Thoracic aorta (tissue), 2 donors: Measurements from ENCODE around the gene CHCHD5. TPM values are rescaled to one million over a fixed set of nuclear protein-coding genes. Genes with fewer than 3 reads are reported as not detected.

Experiments used
- ATAC-seq: fragments of 150-250 bp; one replicate; pipeline ENCODE4 v1.8.0; 2017; ENCODE audit warnings: low read depth; ENCODE audit not compliant: insufficient number of reproducible peaks, low FRiP score
- DNase-seq: peaks from one replicate; pipeline ENCODE4 v3.0.0-alpha.2; 2020; ENCODE audit warnings: low spot score
- H3K27ac ChIP-seq, 2 donors: fragments of 200-600 bp; sonication (generic); 1 replicate in 1 of 2; 2 replicates in 1 of 2; pipeline ENCODE4 v1.5.1; 2016; ENCODE audit warnings: mild to moderate bottlenecking in 2 of 2, moderate library complexity in 2 of 2
- H3K27me3 ChIP-seq: fragments of 200-600 bp; sonication (generic); replicated peaks from 2 replicates; pipeline ENCODE4 v1.6.0; 2016; ENCODE audit warnings: mild to moderate bottlenecking; ENCODE audit not compliant: insufficient read depth
- H3K36me3 ChIP-seq: fragments of 200-600 bp; sonication (generic); one replicate; pipeline ENCODE4 v1.5.1; 2016
- H3K4me1 ChIP-seq, 2 donors: fragments of 200-600 bp; sonication (generic); 1 replicate in 1 of 2; 2 replicates in 1 of 2; pipeline versions ENCODE4 v1.5.1 to v1.6.0; 2016; ENCODE audit warnings: low read depth in 2 of 2, mild to moderate bottlenecking in 1 of 2; ENCODE audit not compliant: control insufficient read depth in 1 of 2
- H3K4me3 ChIP-seq: fragments of 200-600 bp; sonication (generic); 2 replicates; pipeline ENCODE4 v1.5.1; 2016; ENCODE audit warnings: mild to moderate bottlenecking
- H3K9me3 ChIP-seq: fragments of 200-600 bp; sonication (generic); 2 replicates; pipeline ENCODE4 v1.5.1; 2016
- total RNA-seq, 2 donors: library from RNA; depleted of rRNA; stranded (reverse); fragments of >200 nt; gene quantifications; one replicate each; pipeline versions ENCODE4 v1.1.0 to v1.2.3, GENCODE V29; 2016
- TF ChIP-seq, protein P1 (sequence below): fragments of 200-600 bp; sonication (generic); IDR thresholded peaks from one replicate; pipeline ENCODE4 v1.5.1; 2019; ENCODE audit warnings: antibody characterized with exemption

Gene CHCHD5
- total RNA-seq, 2 donors from 2014 or later, result 6.8 to 8.3 TPM

DNA sequence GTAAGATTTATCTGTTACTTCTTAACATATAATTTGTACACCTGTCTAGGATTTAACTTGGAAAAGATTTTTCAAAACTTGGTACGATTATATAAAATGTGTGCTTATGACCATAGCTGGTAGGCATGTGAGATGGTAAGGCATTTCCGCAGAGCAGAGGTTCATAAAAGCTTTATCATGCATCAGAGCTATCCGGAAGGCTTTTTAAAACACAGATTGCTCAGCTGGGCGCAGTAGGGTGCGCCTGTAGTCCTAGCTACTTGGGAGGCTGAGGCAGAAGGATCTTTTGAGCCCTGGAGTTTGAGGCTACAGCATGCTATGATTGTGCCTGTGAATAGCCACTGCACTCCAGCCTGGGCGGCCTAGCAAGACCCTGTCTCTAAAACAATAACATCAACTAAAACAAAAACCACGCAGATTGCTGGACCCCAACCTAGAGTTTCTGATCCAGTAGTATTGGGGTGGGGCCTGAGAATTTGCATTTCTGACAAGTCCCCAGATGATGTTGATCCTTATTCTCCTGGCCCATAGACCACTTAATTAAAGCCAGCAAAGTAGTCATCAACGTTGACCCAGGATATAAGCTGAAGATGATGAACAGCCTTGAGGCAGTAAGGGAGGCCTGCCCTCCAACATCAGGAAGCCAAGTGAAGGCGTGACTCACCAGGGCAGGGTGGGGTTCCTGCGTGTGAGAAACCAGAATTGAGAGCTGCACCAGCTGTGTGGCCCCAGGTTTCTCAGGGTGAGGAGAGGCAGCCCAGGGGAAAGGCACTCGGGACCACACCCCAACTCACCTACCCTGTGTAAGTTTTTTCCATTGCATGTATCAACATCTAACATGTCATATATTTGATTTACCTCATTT lies 39.7 kb downstream of the CHCHD5 start:
- TF ChIP-seq, protein P1, sequence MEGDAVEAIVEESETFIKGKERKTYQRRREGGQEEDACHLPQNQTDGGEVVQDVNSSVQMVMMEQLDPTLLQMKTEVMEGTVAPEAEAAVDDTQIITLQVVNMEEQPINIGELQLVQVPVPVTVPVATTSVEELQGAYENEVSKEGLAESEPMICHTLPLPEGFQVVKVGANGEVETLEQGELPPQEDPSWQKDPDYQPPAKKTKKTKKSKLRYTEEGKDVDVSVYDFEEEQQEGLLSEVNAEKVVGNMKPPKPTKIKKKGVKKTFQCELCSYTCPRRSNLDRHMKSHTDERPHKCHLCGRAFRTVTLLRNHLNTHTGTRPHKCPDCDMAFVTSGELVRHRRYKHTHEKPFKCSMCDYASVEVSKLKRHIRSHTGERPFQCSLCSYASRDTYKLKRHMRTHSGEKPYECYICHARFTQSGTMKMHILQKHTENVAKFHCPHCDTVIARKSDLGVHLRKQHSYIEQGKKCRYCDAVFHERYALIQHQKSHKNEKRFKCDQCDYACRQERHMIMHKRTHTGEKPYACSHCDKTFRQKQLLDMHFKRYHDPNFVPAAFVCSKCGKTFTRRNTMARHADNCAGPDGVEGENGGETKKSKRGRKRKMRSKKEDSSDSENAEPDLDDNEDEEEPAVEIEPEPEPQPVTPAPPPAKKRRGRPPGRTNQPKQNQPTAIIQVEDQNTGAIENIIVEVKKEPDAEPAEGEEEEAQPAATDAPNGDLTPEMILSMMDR, result no peak
- Histone ChIP-seq H3K27me3 (no peaks in the 10 kb centered on the region), H3K9me3 (no peaks in the 10 kb centered on the region), H3K36me3 (no peaks in the 10 kb centered on the region), H3K27ac (no peak overlapping the region), H3K4me3 (no peak overlapping the region), H3K4me1 (peaks cover 18 to 21% of the 10 kb centered on the region in 2 donors)
- DNase-seq (no peak), ATAC-seq (no peak)

DNA sequence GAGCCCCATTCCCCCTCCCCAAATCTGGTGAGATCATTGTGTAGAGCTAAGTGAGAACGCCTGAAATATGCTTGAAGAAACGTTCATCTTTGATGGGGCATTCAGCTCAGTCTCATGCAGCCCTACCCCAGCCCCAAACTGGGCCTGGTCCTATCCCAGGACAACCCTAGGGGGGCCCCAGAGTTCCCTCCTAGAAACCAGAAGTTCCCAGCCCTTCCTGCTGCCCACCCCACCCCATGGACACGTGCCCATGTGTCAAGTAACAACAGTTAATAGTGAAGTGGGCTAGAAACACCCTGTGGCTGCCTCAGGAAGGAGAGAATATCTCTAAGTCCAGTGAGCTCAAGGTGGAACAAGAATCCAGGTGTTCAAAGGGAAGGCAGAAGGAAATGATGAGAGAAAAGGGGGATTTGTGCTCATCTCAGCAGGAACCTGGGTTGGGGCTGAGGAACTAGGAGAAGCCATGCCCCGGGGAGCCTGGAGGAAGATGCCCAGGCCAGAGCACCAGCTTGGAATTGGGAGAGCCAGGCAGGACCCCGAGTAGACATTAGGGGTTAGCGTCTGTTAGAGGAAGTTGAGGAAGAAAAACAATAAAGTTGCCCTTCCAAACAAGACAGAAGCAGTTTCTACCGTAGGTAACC lies 41.2 kb downstream of the CHCHD5 start:
- DNase-seq (no peak), ATAC-seq (no peak)
- Histone ChIP-seq H3K36me3 (no peaks in the 10 kb centered on the region), H3K27ac (peak overlapping the region in 1 of 2 donors; percentile 88), H3K9me3 (no peaks in the 10 kb centered on the region), H3K4me3 (no peak overlapping the region), H3K4me1 (peaks cover 23 to 30% of the 10 kb centered on the region in 2 donors), H3K27me3 (no peaks in the 10 kb centered on the region)
- TF ChIP-seq, protein P1, result no peak

DNA sequence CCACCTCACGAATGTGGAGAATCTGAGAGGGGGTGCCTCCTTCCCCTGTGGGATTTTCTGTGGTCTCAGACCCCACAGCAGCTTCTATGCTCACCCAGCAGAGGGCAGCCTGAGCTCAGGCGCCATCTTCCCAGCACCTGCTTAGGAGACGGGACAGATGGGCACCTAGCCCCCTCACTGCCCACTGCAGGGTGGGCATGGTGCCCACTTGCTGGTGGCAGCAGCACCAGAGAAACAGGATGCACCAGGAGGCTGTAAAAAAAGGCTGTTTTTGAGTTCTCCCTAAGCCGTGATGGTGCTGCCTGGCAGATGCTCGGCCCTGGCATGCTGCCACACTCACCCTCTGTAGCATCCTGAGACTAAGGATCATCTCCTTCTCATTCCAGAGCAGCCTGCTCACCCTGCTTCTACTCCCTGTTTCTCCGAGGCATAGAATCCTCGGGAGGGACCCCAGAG lies 42.2 kb downstream of the CHCHD5 start:
- peak overlapping the region; percentile 59 for H3K4me3 ChIP-seq

DNA sequence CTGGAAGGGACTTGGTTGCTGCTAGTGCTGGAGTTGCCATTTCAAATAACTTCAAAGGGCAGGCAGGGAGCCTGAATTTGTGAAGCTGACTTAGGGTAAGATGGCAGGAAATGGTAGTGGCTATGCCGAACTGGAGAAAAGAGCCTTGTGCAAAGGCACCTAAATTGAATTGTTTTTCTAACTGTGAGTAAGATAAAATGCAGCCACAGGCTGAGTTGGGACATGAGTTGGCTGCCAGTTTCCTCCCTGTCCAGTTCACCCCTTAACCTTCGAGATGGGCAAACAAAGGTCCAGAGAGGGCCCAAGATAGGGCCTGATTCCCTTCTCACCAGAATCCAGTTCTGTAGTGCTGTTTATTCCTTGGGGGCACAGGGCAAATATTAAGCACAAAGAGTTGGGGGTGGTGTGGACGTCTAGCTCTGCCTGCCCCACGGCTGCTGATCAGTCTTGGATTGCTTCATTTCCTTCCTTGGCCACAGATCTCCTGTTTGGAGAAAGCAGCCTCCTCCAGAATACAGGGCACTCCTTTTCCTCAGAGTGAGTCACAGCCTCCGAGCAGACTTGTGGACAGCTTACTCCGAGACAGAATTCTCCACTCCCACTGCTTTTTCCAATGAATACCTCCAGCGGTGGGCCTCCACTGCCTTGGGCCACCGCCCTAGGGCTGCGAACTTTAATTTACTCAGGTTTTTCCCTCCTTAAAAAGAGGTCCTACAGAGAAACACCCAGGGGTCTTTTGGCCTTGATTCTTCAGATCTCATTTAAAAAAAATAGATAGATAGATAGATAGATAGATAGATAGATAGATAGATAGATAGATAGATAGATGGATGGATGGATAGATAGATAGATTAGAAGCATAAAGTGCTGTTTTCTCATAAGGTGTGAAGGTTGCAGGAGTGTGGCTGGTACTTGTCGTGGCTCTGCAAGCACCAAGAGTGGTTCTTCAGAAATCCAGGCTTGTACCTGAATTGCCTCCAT lies 42.9 kb downstream of the CHCHD5 start:
- no peak for DNase-seq
- peak overlapping the region; percentile 59 for H3K4me3 ChIP-seq
- ATAC-seq, result peak; percentile 89

More for the DNA sequence above, 42.2 kb downstream of the CHCHD5 start:
- no peak for DNase-seq
- no peaks in the 10 kb centered on the region for H3K36me3 ChIP-seq
- H3K9me3 ChIP-seq, result no peaks in the 10 kb centered on the region
- TF ChIP-seq, protein P1, result peak; percentile 71
- ATAC-seq, result peak; percentile 38
- peak overlapping the region; percentile 71 to 88 for H3K27ac ChIP-seq
- H3K4me1 ChIP-seq, result peaks cover 28 to 30% of the 10 kb centered on the region in 2 donors
- H3K27me3 ChIP-seq, result no peaks in the 10 kb centered on the region

More for the DNA sequence above, 42.9 kb downstream of the CHCHD5 start:
- TF ChIP-seq, protein P1, result no peak
- Histone ChIP-seq H3K27me3 (no peaks in the 10 kb centered on the region), H3K27ac (peak overlapping the region; percentile 71 to 88), H3K36me3 (no peaks in the 10 kb centered on the region), H3K4me1 (peaks cover 28 to 30% of the 10 kb centered on the region in 2 donors), H3K9me3 (no peaks in the 10 kb centered on the region)
